Measurements from ENCODE around the gene CNOT4.

Gene CNOT4

GRCh38 chr7:135434047-135434446 is 75.9 kb downstream of the CNOT4 start:
- H3K27ac ChIP-seq, result no peak overlapping the region
- H3K4me1 ChIP-seq (ENCODE audit: control insufficient read depth in 1 of 2, insufficient read depth in 1 of 2, low read depth in 1 of 2, low read length in 1 of 2), result no peaks in the 10 kb centered on the region
- no peak for TF ChIP-seq CTCF (IDR thresholded peaks at IDR 0.05)
- peaks cover 8% of the 10 kb centered on the region for H3K36me3 ChIP-seq
- no peaks in the 10 kb centered on the region for H3K27me3 ChIP-seq
- H3K9me3 ChIP-seq, result no peaks in the 10 kb centered on the region
- no peak overlapping the region for H3K4me3 ChIP-seq (ENCODE audit: low read depth in 1 of 2, low read length in 1 of 2)

GRCh38 chr7:135430626-135431025 is 79.3 kb downstream of the CNOT4 start:
- no peak overlapping the region for H3K27ac ChIP-seq
- no peaks in the 10 kb centered on the region for H3K4me1 ChIP-seq (ENCODE audit: control insufficient read depth in 1 of 2, insufficient read depth in 1 of 2, low read depth in 1 of 2, low read length in 1 of 2)
- TF ChIP-seq CTCF (IDR thresholded peaks at IDR 0.05), result no peak
- H3K4me3 ChIP-seq (ENCODE audit: low read depth in 1 of 2, low read length in 1 of 2), result no peak overlapping the region
- no peaks in the 10 kb centered on the region for H3K9me3 ChIP-seq
- no peaks in the 10 kb centered on the region for H3K36me3 ChIP-seq
- H3K27me3 ChIP-seq, result no peaks in the 10 kb centered on the region

GRCh38 chr7:135428879-135429278 is 81.0 kb downstream of the CNOT4 start:
- Histone ChIP-seq H3K4me1 (ENCODE audit: control insufficient read depth in 1 of 2, insufficient read depth in 1 of 2, low read depth in 1 of 2, low read length in 1 of 2) (peaks cover 0 to 4% of the 10 kb centered on the region in 2 experiments), H3K4me3 (ENCODE audit: low read depth in 1 of 2, low read length in 1 of 2) (no peak overlapping the region), H3K27ac (peak overlapping the region; percentile 42), H3K9me3 (no peaks in the 10 kb centered on the region), H3K36me3 (no peaks in the 10 kb centered on the region), H3K27me3 (no peaks in the 10 kb centered on the region)
- no peak for TF ChIP-seq CTCF (IDR thresholded peaks at IDR 0.05)

GRCh38 chr7:135428011-135428410 is 81.9 kb downstream of the CNOT4 start:
- TF ChIP-seq CTCF (IDR thresholded peaks at IDR 0.05), result no peak
- Histone ChIP-seq H3K4me1 (ENCODE audit: control insufficient read depth in 1 of 2, insufficient read depth in 1 of 2, low read depth in 1 of 2, low read length in 1 of 2) (peaks cover 0 to 7% of the 10 kb centered on the region in 2 experiments), H3K27me3 (no peaks in the 10 kb centered on the region), H3K27ac (no peak overlapping the region), H3K9me3 (no peaks in the 10 kb centered on the region), H3K4me3 (ENCODE audit: low read depth in 1 of 2, low read length in 1 of 2) (no peak overlapping the region), H3K36me3 (no peaks in the 10 kb centered on the region)

- Histone ChIP-seq H3K27me3 (no peaks in the 10 kb centered on the region), H3K4me3 (ENCODE audit: low read depth in 1 of 2, low read length in 1 of 2) (no peak overlapping the region), H3K4me1 (ENCODE audit: control insufficient read depth in 1 of 2, insufficient read depth in 1 of 2, low read depth in 1 of 2, low read length in 1 of 2) (peaks cover 0 to 7% of the 10 kb centered on the region in 2 experiments), H3K27ac (no peak overlapping the region), H3K36me3 (no peaks in the 10 kb centered on the region), H3K9me3 (no peaks in the 10 kb centered on the region)
- TF ChIP-seq CTCF (IDR thresholded peaks at IDR 0.05), result no peak
Measured at GRCh38 chr7:135427166-135427565, 82.7 kb downstream of the CNOT4 start.

GRCh38 chr7:135425036-135425435 is 84.9 kb downstream of the CNOT4 start:
- no peak overlapping the region for H3K4me3 ChIP-seq (ENCODE audit: low read depth in 1 of 2, low read length in 1 of 2)
- H3K27ac ChIP-seq, result no peak overlapping the region

More at GRCh38 chr7:135425036-135425435, 84.9 kb downstream of the CNOT4 start:
- no peak for TF ChIP-seq CTCF (IDR thresholded peaks at IDR 0.05)
- Histone ChIP-seq H3K4me1 (ENCODE audit: control insufficient read depth in 1 of 2, insufficient read depth in 1 of 2, low read depth in 1 of 2, low read length in 1 of 2) (peaks cover 0 to 7% of the 10 kb centered on the region in 2 experiments), H3K9me3 (no peaks in the 10 kb centered on the region), H3K27me3 (no peaks in the 10 kb centered on the region), H3K36me3 (no peaks in the 10 kb centered on the region)
